OCI-LY1 (cell line): Measurements from ENCODE around the gene FCRLA.

Experiments used
- H2AFZ ChIP-seq: fragments of 200-600 bp; sonication (generic), shearing (Covaris generic); 2 replicates; pipeline ENCODE4 v1.6.0; 2014; ENCODE audit warnings: antibody characterized with exemption, mild to moderate bottlenecking, low read length
- H3F3A ChIP-seq: fragments of 200-600 bp; sonication (generic), shearing (Covaris generic); 2 replicates; pipeline ENCODE4 v1.6.0; 2014; ENCODE audit warnings: mild to moderate bottlenecking, antibody characterized with exemption, low read length, moderate library complexity; ENCODE audit not compliant: insufficient read depth
- H3K27ac ChIP-seq: fragments of 200-600 bp; sonication (generic); 2 replicates; pipeline ENCODE4 v1.5.1; 2014; ENCODE audit warnings: low read length, mixed run types, mild to moderate bottlenecking, low read depth; ENCODE audit not compliant: poor library complexity, severe bottlenecking
- H3K27me3 ChIP-seq: fragments of 200-600 bp; sonication (generic); 2 replicates; pipeline ENCODE4 v1.6.0; 2014; ENCODE audit warnings: antibody characterized with exemption, mild to moderate bottlenecking, low read length, moderate library complexity; ENCODE audit not compliant: insufficient read depth
- H3K36me3 ChIP-seq: fragments of 200-600 bp; sonication (generic); 2 replicates; pipeline ENCODE4 v1.6.1; 2014; ENCODE audit warnings: mild to moderate bottlenecking, antibody characterized with exemption, low read length, moderate library complexity, mixed read lengths; ENCODE audit not compliant: insufficient read depth
- H3K4me1 ChIP-seq: fragments of 200-600 bp; sonication (generic); 2 replicates; pipeline ENCODE4 v1.5.1; 2014; ENCODE audit warnings: mild to moderate bottlenecking, low read length, moderate library complexity; ENCODE audit not compliant: insufficient read depth, severe bottlenecking
- H3K4me2 ChIP-seq: fragments of 200-600 bp; sonication (generic), shearing (Covaris generic); 2 replicates; pipeline ENCODE4 v1.6.1; 2014; ENCODE audit warnings: low read length
- H3K4me3 ChIP-seq: fragments of 200-600 bp; sonication (generic); 2 replicates; pipeline ENCODE4 v1.5.1; 2014; ENCODE audit warnings: low read length, low read depth, mild to moderate bottlenecking, mixed read lengths; ENCODE audit not compliant: poor library complexity, severe bottlenecking
- H3K79me2 ChIP-seq: fragments of 200-600 bp; shearing (Covaris generic); 2 replicates; pipeline ENCODE4 v1.6.1; 2016; ENCODE audit warnings: mixed run types, low read length, mixed read lengths; ENCODE audit not compliant: insufficient read depth
- H3K9ac ChIP-seq: fragments of 200-600 bp; sonication (generic), shearing (Covaris generic); 2 replicates; pipeline ENCODE4 v1.6.1; 2014; ENCODE audit warnings: mild to moderate bottlenecking, low read length, mixed read lengths
- H3K9me2 ChIP-seq: fragments of 200-600 bp; sonication (generic), shearing (Covaris generic); 2 replicates; pipeline ENCODE4 v1.6.1; 2014; ENCODE audit warnings: low read depth, mild to moderate bottlenecking, low read length, mixed read lengths
- H3K9me3 ChIP-seq: fragments of 200-600 bp; shearing (Covaris generic); 2 replicates; pipeline ENCODE4 v1.6.1; 2014; ENCODE audit warnings: low read length, mixed read lengths
- H4K20me1 ChIP-seq: fragments of 200-600 bp; sonication (generic), shearing (Covaris generic); 2 replicates; pipeline ENCODE4 v1.6.0; 2016; ENCODE audit warnings: mild to moderate bottlenecking, low read length; ENCODE audit not compliant: insufficient read depth
- CTCF ChIP-seq: fragments of 200-600 bp; sonication (generic), shearing (Covaris generic); IDR thresholded peaks from 2 replicates; pipeline ENCODE4 v1.5.1; 2017; ENCODE audit warnings: mild to moderate bottlenecking, antibody characterized with exemption, low read length, moderate library complexity, mixed read lengths
- EZH2 ChIP-seq: fragments of 200-600 bp; sonication (generic), shearing (Covaris generic); IDR thresholded peaks from 2 replicates; pipeline ENCODE4 v1.8.0; 2017; ENCODE audit warnings: borderline replicate concordance, mixed run types, mild to moderate bottlenecking, antibody characterized with exemption, low read length, moderate library complexity, mixed read lengths

Gene FCRLA

GRCh38 chr1:161725908-161726472 is 19.0 kb downstream of the FCRLA start:
- Histone ChIP-seq H3K4me2 (peak overlapping the region; percentile 85), H2AFZ (no peak overlapping the region), H3K27me3 (no peaks in the 10 kb centered on the region), H3K9ac (peak overlapping the region; percentile 91), H3K4me3 (peak overlapping the region; percentile 78), H3F3A (no peaks in the 10 kb centered on the region), H3K9me2 (no peaks in the 10 kb centered on the region), H3K36me3 (peaks cover 12% of the 10 kb centered on the region; the same call in 1 of the 2 replicates), H3K9me3 (no peaks in the 10 kb centered on the region), H4K20me1 (no peaks in the 10 kb centered on the region), H3K27ac (peak overlapping the region; percentile 82), H3K4me1 (peaks cover 69% of the 10 kb centered on the region), H3K79me2 (peaks cover 11% of the 10 kb centered on the region; the same call in 1 of the 2 replicates)
- TF ChIP-seq EZH2 = no peak
- TF ChIP-seq CTCF = no peak; the same call in 1 of the 2 replicates

GRCh38 chr1:161726473-161727255 is 19.6 kb downstream of the FCRLA start:
- TF ChIP-seq CTCF = no peak
- TF ChIP-seq EZH2 = no peak
- Histone ChIP-seq H3K9me2 (no peaks in the 10 kb centered on the region), H3K4me2 (peak overlapping the region; percentile 85), H3K9me3 (no peaks in the 10 kb centered on the region), H3F3A (no peaks in the 10 kb centered on the region), H4K20me1 (no peaks in the 10 kb centered on the region), H3K79me2 (peaks cover 11% of the 10 kb centered on the region; the same call in 1 of the 2 replicates), H3K4me1 (peaks cover 62% of the 10 kb centered on the region), H3K27ac (peak overlapping the region; percentile 82), H3K4me3 (peak overlapping the region; percentile 78), H3K36me3 (peaks cover 12% of the 10 kb centered on the region; the same call in 1 of the 2 replicates), H3K27me3 (no peaks in the 10 kb centered on the region), H3K9ac (peak overlapping the region; percentile 91), H2AFZ (no peak overlapping the region)

GRCh38 chr1:161727256-161727924 is 20.4 kb downstream of the FCRLA start:
- H3K27me3 ChIP-seq = no peaks in the 10 kb centered on the region
- TF ChIP-seq EZH2 (no peak), CTCF (no peak)
- H3K9me2 ChIP-seq = no peaks in the 10 kb centered on the region
- no peak overlapping the region for H2AFZ ChIP-seq
- peak overlapping the region; percentile 79 for H3K27ac ChIP-seq
- H3K36me3 ChIP-seq = peaks cover 12% of the 10 kb centered on the region; the same call in 1 of the 2 replicates
- H3K9me3 ChIP-seq = no peaks in the 10 kb centered on the region
- H3K79me2 ChIP-seq = peaks cover 4% of the 10 kb centered on the region; the same call in 1 of the 2 replicates
- peak overlapping the region; percentile 78 for H3K4me3 ChIP-seq
- no peaks in the 10 kb centered on the region for H3F3A ChIP-seq
- peak overlapping the region; percentile 85 for H3K4me2 ChIP-seq
- H3K9ac ChIP-seq = peak overlapping the region; percentile 78
- no peaks in the 10 kb centered on the region for H4K20me1 ChIP-seq
- H3K4me1 ChIP-seq = peaks cover 55% of the 10 kb centered on the region
